Stimulated activated CD4-positive, alpha-beta T cell treated with anti-CD3 and anti-CD28 coated beads, Interleukin-2, amount 100 ng/mL, for 48 hours (primary cell): ENCODE results near the gene CD6.
"Not testable (repeated sequence)": the region's sequence is repeated elsewhere in the genome, so short reads cannot be mapped to it uniquely, and the experiment has no call there.

Source experiments
- DNase-seq, 2 donors: peaks; one replicate each; pipeline ENCODE4 v3.0.0-alpha.2; 2020

CD6 gene

DNA sequence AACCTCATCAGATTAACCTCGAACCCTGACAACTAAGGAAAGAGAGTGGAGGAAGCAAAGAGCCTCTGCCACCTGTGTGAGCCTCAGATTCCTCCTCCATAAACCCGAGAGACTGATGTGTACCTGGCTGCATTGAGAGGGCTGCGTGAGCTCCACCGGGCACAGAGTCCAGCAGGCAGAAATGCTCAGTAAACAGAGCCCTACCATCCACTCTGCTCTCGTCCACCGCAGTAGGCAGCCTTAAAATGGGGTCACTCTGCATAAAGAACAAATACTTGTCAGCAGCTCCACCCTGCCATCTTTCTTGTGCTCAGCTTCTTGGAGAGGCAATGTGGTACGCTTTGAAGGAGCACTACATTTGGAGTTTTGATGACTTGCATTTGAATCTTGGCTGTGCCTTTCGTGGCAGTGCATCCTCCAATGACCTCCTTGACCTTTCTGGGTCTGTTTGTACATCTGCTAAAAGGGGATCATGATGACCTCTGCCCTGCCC, 87.8 kb downstream of the CD6 start:
- no peak for DNase-seq

DNA sequence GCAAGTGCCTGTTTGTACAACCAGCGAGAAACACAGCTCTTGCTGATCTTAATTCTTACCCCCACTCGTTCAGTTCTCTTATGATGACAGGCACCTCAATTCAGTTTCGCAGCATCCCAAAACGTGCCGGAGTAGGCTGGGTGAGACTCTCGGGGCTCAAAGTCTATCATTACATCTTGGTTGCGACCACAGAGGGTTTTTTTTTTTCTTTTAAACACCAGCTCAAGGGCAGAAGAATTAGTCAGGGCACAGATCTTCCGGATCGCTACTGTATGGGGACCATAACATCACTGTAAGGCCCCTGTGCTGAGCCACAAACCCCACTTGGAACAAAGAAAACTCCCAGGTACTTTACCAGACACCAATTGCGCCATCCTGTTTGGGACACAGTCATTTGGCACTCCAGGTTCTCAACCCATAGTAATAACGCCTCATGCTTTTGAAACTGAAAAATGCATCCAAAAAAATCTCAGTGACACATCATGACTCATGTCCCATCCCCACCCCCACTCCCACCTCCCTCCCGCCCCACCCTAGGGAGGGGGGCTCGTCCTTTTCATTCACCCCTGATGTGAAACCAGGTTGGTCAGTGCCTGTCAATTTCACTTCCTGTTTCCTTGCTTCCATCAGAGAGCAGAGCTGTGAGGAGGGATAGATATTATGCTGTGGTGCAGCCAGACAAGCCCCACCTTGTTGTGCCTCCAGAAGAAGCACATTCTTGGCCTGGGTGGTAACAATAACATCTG, 89.8 kb downstream of the CD6 start:
- DNase-seq = peak; percentile 64 to 81

DNA sequence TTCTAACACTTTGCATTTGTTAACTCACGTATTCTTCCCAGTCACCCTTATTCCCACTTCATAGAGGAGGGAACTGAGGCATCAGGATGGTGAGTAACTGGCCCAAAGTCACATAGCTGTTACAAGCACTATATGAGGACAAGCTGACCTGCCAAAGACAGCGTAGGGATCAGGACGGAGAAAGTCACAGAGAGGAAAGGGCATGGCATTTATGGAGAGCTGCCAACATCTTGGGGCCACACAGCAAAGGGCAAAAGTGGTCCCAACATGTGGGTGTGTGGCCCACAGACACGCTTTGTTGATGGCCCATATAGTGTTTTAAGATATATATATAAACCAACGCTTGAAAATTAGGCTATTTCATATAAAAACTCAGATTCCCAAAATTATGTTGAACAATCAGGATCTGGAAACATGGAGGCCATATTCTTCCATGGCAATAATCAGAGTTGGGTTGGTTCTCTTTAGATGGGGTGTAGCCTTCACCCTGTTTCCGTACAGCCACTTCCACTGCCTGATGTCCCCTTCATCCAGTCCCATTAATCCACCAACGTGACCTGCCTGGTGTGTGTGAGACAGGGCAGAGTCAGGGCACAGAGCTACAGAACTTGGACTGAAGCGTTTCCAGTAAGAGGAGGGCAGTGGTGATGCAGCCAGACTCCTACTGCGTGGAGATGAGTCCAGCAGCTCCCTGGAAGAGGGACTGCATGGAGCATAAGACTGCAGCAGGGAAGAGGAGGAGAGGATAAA, 90.9 kb downstream of the CD6 start:
- no peak for DNase-seq

DNA sequence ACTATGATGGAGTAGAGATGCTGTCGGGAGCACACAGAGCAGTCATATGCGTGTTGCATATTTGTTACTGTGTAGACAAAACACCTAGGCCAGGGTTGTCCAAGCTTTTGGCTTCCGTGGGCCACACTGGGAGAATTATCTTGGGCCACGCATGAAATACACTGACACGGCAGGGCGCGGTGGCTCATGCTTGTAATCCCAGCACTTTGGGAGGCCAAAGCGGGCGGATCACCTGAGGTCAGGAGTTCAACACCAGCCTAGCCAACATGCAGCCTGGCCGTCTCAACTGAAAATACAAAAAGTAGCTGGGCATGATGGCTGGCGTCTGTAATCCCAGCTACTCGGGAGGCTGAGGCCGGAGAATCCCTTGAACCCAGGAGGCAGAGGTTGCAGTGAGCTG, 93.8 kb downstream of the CD6 start:
- not testable (repeated sequence) for DNase-seq

DNA sequence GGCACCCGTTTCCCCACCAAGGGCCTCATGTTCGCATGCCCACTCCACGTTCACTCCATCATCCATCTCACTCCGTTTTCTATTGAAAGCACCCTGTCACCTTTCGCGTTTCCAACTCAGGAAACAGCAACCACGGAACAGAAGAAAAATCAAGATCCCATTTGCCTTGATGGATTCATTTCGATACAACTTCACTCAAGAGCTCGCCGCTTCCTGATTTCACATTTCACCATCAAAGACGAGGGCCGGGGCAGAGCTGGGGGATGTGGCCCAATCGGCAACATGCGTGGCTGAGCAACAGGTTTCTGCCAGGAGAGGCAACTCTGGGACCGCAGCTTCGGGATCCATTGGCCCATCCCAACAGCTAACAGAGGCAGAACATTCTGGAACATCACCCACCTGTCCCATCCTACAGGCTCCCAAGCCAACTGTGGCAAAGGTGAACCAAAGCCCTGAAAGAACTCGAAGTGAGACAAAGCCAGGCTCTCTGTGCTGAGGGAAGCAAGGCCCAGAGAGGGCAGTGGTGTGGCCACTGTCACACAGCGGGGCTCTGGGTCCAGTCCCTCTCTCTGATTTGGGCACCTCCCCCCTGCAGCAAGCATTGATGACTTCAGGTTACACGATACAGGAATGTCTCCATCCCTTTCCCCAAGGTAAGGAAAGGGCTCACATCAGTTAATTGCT, 94.6 kb downstream of the CD6 start:
- DNase-seq = no peak

DNA sequence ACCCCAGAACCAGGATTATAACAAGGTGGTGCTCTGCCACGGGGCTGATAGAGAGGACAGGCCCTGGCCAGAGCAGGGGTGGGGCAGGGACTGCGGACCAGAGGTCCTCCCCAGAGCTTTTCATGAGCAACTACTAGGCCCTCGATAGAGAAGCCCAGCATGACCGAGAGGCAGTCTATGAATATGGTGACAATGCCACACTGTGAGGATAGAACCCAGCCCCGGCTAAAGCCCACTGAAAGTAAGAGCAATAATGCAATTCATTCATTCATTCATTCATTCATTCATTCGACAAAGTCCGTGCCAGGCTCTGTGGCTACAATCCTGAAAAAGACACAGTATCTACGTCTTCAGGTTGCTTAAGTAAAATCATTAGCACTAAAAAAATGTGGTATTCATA, 95.2 kb downstream of the CD6 start:
- no peak for DNase-seq

DNA sequence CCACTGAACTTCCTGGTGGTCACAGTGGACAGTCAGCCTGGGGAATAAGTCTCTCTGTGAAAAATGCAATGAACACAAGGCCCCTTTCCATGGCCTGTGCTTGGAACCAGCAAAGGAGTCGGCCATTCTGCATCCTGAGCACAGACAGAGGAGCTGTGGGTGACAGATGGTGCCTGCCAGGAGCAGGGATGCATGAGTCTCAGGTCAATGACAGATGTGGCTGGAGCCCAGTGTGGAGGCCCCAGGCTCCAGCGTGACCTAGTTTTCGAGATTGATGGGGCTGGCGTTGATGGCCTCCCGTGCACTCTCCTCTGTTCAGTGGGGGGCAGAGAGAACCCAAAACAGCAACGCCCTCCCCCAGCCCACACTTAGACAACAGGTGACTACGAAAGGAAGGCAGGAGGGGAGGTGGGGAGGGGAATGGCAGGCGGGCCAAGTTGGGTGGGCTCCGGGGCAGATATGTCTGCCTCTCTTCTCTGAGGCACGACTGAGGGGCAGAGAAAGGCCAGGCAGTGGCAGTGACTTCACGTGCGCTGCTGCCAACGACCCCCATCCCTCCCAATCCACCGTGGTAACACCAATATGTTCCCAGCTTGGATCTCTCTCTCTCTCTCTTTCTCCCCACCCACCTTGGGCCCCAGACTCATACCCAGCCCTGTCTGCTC, 96.4 kb downstream of the CD6 start:
- DNase-seq = no peak

DNA sequence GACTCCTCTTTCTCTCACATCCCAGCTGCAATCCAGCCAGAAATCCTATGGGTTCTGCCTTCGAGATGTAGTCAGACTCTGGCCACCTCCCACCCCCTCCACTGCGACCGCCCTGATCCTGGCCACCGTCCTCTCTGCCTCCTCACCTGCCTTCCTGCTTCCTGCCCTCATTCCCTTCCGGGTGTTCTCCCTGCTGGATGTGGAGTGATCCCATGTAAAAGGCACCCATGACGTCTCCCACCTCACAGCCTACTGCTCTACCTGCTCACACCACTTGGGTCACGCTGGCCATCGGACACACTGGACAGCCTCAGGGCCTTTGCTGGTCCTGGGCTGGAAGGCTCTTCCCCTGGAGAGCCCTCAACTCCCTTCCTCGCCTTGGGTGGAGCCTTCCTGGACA, 97.1 kb downstream of the CD6 start:
- no peak for DNase-seq

DNA sequence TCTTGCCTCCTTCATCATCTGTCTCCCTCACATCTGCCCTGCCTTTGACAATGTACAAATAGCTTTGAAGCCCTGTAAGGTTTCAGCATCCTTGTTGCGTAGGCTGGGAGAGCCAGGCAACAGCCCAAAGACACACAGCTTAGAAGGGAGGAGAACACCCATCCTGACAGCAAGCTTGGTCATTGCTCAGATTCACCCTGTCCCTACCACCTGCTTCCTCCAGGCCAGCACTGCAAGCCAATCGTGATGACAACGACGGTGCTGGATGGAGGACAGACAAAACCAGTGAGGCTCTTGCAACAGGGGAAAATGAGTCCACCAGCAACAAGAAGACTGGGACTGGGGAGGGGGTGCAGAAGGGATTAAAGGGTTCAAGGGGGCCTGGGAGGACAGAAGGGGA, 97.9 kb downstream of the CD6 start:
- DNase-seq = no peak
